HEK293T (cell line): Measurements from ENCODE around the gene HSPB7.

Experiments used
- CTCF ChIA-PET: fragments of 350-600 bp; formaldehyde crosslinking; extraction: SDS; loops from one replicate; lab custom pipeline; 2021; ENCODE audit warnings: antibody characterized with exemption, inconsistent platforms; lab: Yijun Ruan, JAX
- POLR2A ChIA-PET: fragments of 350-600 bp; formaldehyde crosslinking; extraction: SDS; loops from one replicate; lab custom pipeline; 2020; ENCODE audit warnings: antibody characterized with exemption, inconsistent platforms; lab: Yijun Ruan, JAX
- DNase-seq: peaks from one replicate; pipeline ENCODE4 v3.0.0; 2012; ENCODE audit warnings: mixed read lengths; ENCODE audit errors: extremely low spot score
- ARNT ChIP-seq: fragments of 450-650 bp; IDR thresholded peaks from 2 replicates; pipeline ENCODE4 v1.6.1; 2017; ENCODE audit warnings: mild to moderate bottlenecking
- BHLHE40 ChIP-seq: fragments of 450-650 bp; IDR thresholded peaks from 2 replicates; pipeline ENCODE4 v1.6.1; 2016; ENCODE audit warnings: mild to moderate bottlenecking, moderate library complexity, borderline replicate concordance
- CTBP1 ChIP-seq: fragments of 450-650 bp; IDR thresholded peaks from 2 replicates; pipeline ENCODE4 v1.6.1; 2016; ENCODE audit warnings: borderline replicate concordance
- ELF4 ChIP-seq: fragments of 450-650 bp; IDR thresholded peaks from 2 replicates; pipeline ENCODE4 v1.6.1; 2017; ENCODE audit warnings: antibody characterized with exemption
- FOXA1 ChIP-seq: fragments of 450-650 bp; IDR thresholded peaks from 2 replicates; pipeline ENCODE4 v1.6.1; 2016; ENCODE audit warnings: mild to moderate bottlenecking
- FOXK2 ChIP-seq: fragments of 450-650 bp; IDR thresholded peaks from 2 replicates; pipeline ENCODE4 v1.6.1; 2016; ENCODE audit warnings: mild to moderate bottlenecking
- FOXM1 ChIP-seq: fragments of 450-650 bp; IDR thresholded peaks from 2 replicates; pipeline ENCODE4 v1.6.1; 2017; ENCODE audit warnings: mild to moderate bottlenecking, borderline replicate concordance
- HDGF ChIP-seq: fragments of 450-650 bp; IDR thresholded peaks from 2 replicates; pipeline ENCODE4 v1.6.1; 2017; ENCODE audit warnings: antibody characterized with exemption, borderline replicate concordance
- L3MBTL2 ChIP-seq: fragments of 450-650 bp; conservative IDR thresholded peaks from 2 replicates; pipeline ENCODE4 v1.6.1; 2016; ENCODE audit warnings: mild to moderate bottlenecking
- LEF1 ChIP-seq: fragments of 450-650 bp; IDR thresholded peaks from 2 replicates; pipeline ENCODE4 v1.6.1; 2017; ENCODE audit warnings: mild to moderate bottlenecking, borderline replicate concordance
- NFRKB ChIP-seq: fragments of 450-650 bp; IDR thresholded peaks from 2 replicates; pipeline ENCODE4 v1.6.1; 2016; ENCODE audit warnings: mild to moderate bottlenecking, moderate library complexity
- PKNOX1 ChIP-seq: fragments of 450-650 bp; IDR thresholded peaks from 2 replicates; pipeline ENCODE4 v1.6.1; 2016
- SP1 ChIP-seq: fragments of 450-650 bp; IDR thresholded peaks from 2 replicates; pipeline ENCODE4 v1.6.1; 2017
- SUZ12 ChIP-seq: fragments of 450-650 bp; IDR thresholded peaks from 2 replicates; pipeline ENCODE4 v1.6.1; 2016; ENCODE audit warnings: mild to moderate bottlenecking
- TARDBP ChIP-seq: fragments of 450-650 bp; IDR thresholded peaks from 2 replicates; pipeline ENCODE4 v1.6.1; 2016
- ZNF384 ChIP-seq: fragments of 450-650 bp; IDR thresholded peaks from 2 replicates; pipeline ENCODE4 v1.6.1; 2016

Gene HSPB7

GRCh38 chr1:15972409-15972808, 45.4 kb downstream of the HSPB7 start:
- TF ChIP-seq NFRKB (no peak), FOXK2 (no peak), CTBP1 (no peak), LEF1 (no peak), FOXM1 (no peak), SP1 (no peak), ELF4 (no peak), FOXA1 (no peak), ZNF384 (no peak), ARNT (no peak), BHLHE40 (no peak), SUZ12 (no peak), HDGF (no peak), L3MBTL2 (no peak), TARDBP (no peak), PKNOX1 (no peak)
- DNase-seq, result no peak
- POLR2A ChIA-PET, result interaction anchor here (1.0 kb wide), 1 partner anchor 180 kb away, joined by 3 read pairs; no protein-coding TSS in a partner anchor
- CTCF ChIA-PET, result interaction anchor here (1.3 kb wide), 1 partner anchor 169 kb away, joined by 4 read pairs; no protein-coding TSS in a partner anchor

- ChIA-PET POLR2A (no interaction called here), CTCF (no interaction called here)
- DNase-seq, result no peak
- TF ChIP-seq ELF4, result no peak
- no peak for TF ChIP-seq SP1
- no peak for TF ChIP-seq SUZ12
- no peak for TF ChIP-seq NFRKB
- no peak for TF ChIP-seq CTBP1
- no peak for TF ChIP-seq FOXK2
- TF ChIP-seq BHLHE40, result no peak
- TF ChIP-seq FOXM1, result no peak
- TF ChIP-seq L3MBTL2, result no peak
- no peak for TF ChIP-seq ZNF384
- no peak for TF ChIP-seq HDGF
These were observed 46.9 kb downstream of the HSPB7 start for GRCh38 chr1:15970911-15971310.

- ChIA-PET CTCF (no interaction called here), POLR2A (no interaction called here)
- no peak for DNase-seq
- TF ChIP-seq HDGF (no peak), FOXA1 (no peak), LEF1 (no peak), CTBP1 (no peak), NFRKB (no peak), TARDBP (no peak), BHLHE40 (no peak), SP1 (no peak), ARNT (no peak), ELF4 (no peak), ZNF384 (no peak), FOXM1 (no peak), SUZ12 (no peak), L3MBTL2 (no peak)
These were observed 48.4 kb downstream of the HSPB7 start for GRCh38 chr1:15969321-15969880.

- ChIA-PET CTCF (no interaction called here), POLR2A (no interaction called here)
- TF ChIP-seq TARDBP, result no peak
- TF ChIP-seq CTBP1, result no peak
- TF ChIP-seq ELF4, result no peak
- TF ChIP-seq LEF1, result no peak
- no peak for TF ChIP-seq SP1
- TF ChIP-seq ZNF384, result no peak
- TF ChIP-seq FOXK2, result no peak
- no peak for TF ChIP-seq NFRKB
- TF ChIP-seq PKNOX1, result no peak
- TF ChIP-seq FOXA1, result no peak
- no peak for TF ChIP-seq BHLHE40
- no peak for TF ChIP-seq SUZ12
- no peak for TF ChIP-seq L3MBTL2
- TF ChIP-seq HDGF, result no peak
- DNase-seq, result no peak
These were observed 49.7 kb downstream of the HSPB7 start for GRCh38 chr1:15968172-15968571.

GRCh38 chr1:15966956-15967344, 50.9 kb downstream of the HSPB7 start:
- POLR2A ChIA-PET, result interaction anchor here (2.3 kb wide), 1 partner anchor 9 kb away, joined by 8 read pairs; the partner anchor contains the start of gene ZBTB17
- CTCF ChIA-PET, result no interaction called here
- no peak for DNase-seq
- TF ChIP-seq BHLHE40 (no peak), HDGF (no peak), CTBP1 (no peak), L3MBTL2 (no peak), FOXK2 (no peak), NFRKB (no peak), FOXM1 (no peak), LEF1 (no peak), PKNOX1 (no peak), FOXA1 (no peak), ZNF384 (no peak), SP1 (no peak), ELF4 (no peak), SUZ12 (no peak), ARNT (no peak), TARDBP (no peak)
